Tibial nerve (tissue), 3 donors: ENCODE results near the gene BHLHA15.

Experiments
- CTCF ChIP-seq, 5 experiments: fragments of 200-600 bp in 3 of 5; fragments of 450-650 bp in 2 of 5; sonication (generic) in 3 of 5; IDR thresholded peaks; one replicate each; pipeline ENCODE4 v1.5.1; 2016 to 2019; ENCODE audit warnings: antibody characterized with exemption in 5 of 5, mild to moderate bottlenecking in 3 of 5, moderate library complexity in 2 of 5
- POLR2A ChIP-seq, 2 donors: fragments of 450-650 bp; IDR thresholded peaks; one replicate each; pipeline ENCODE4 v1.6.1; 2017; ENCODE audit warnings: antibody characterized with exemption in 2 of 2, mild to moderate bottlenecking in 2 of 2, moderate library complexity in 2 of 2

- TF ChIP-seq CTCF (IDR thresholded peaks at IDR 0.05), result no peak
- TF ChIP-seq POLR2A (IDR thresholded peaks at IDR 0.05), result no peak
These were observed 39.8 kb upstream of the BHLHA15 start for GRCh38 chr7:98171449-98171848.
